Measurements from ENCODE around the gene KIF19. TPM values are rescaled to one million over a fixed set of nuclear protein-coding genes. Genes with fewer than 3 reads are reported as not detected.
A peak's percentile ranks its signal among the peaks of the same experiment; 100 is the strongest.

Gene KIF19
- total RNA-seq, 1 donor from 2014 or later: 0.30 TPM

GRCh38 chr17:74356646-74357465, 30.8 kb downstream of the KIF19 start:
- ATAC-seq: peak; percentile 49
- DNase-seq: no peak
- intact Hi-C loops (cut with micrococcal nuclease): loop anchor here (10.0 kb wide), 1 partner anchor 52 kb away; no protein-coding TSS in a partner anchor

- DNase-seq: no peak
- ATAC-seq: no peak
- intact Hi-C loops (cut with micrococcal nuclease): loop anchor here (10.0 kb wide), 1 partner anchor 53 kb away; no protein-coding TSS in a partner anchor
Measured at GRCh38 chr17:74357466-74357809, 31.4 kb downstream of the KIF19 start.

GRCh38 chr17:74358697-74359096, 32.7 kb downstream of the KIF19 start:
- DNase-seq (no peak), ATAC-seq (no peak)
- intact Hi-C loops (cut with micrococcal nuclease): loop anchor here (10.0 kb wide), 1 partner anchor 54 kb away; no protein-coding TSS in a partner anchor

GRCh38 chr17:74359916-74360315, 33.9 kb downstream of the KIF19 start:
- DNase-seq: no peak
- intact Hi-C loops (cut with micrococcal nuclease): loop anchor here (10.0 kb wide), 1 partner anchor 55 kb away; no protein-coding TSS in a partner anchor
- ATAC-seq: no peak

GRCh38 chr17:74360899-74361229, 34.8 kb downstream of the KIF19 start:
- ATAC-seq (no peak), DNase-seq (no peak)
- intact Hi-C loops (cut with micrococcal nuclease): no loop called here

GRCh38 chr17:74361230-74362068, 35.4 kb downstream of the KIF19 start, which contains the start of gene BTBD17:
TSS of gene BTBD17 (minus strand) at chr17:74361868. CDS start at chr17:74361819, 49 bp downstream.
- peak; percentile 80 for DNase-seq
- intact Hi-C loops (cut with micrococcal nuclease): no loop called here
- ATAC-seq: peak; percentile 86

GRCh38 chr17:74362069-74362405, 36.0 kb downstream of the KIF19 start:
- DNase-seq (no peak), ATAC-seq (no peak)
- intact Hi-C loops (cut with micrococcal nuclease): no loop called here

GRCh38 chr17:74362810-74363498, 36.9 kb downstream of the KIF19 start:
- intact Hi-C loops (cut with micrococcal nuclease): no loop called here
- ATAC-seq (no peak), DNase-seq (no peak)

GRCh38 chr17:74367206-74367605, 41.2 kb downstream of the KIF19 start, which contains the start of gene GPR142:
TSS of gene GPR142 (plus strand) at chr17:74367506. CDS start at chr17:74369541, 2,035 bp downstream.
- no peak for DNase-seq
- no peak for ATAC-seq
- intact Hi-C loops (cut with micrococcal nuclease): no loop called here

GRCh38 chr17:74368341-74369081, 42.5 kb downstream of the KIF19 start:
- intact Hi-C loops (cut with micrococcal nuclease): no loop called here
- DNase-seq: peak; percentile 84
- peak; percentile 88 for ATAC-seq

- DNase-seq: peak; percentile 65
- peak; percentile 47 for ATAC-seq
- intact Hi-C loops (cut with micrococcal nuclease): no loop called here
Measured at GRCh38 chr17:74369221-74369620, 43.2 kb downstream of the KIF19 start.

GRCh38 chr17:74369665-74370490, 43.9 kb downstream of the KIF19 start:
- intact Hi-C loops (cut with micrococcal nuclease): no loop called here
- no peak for DNase-seq
- no peak for ATAC-seq

GRCh38 chr17:74371653-74372147, 45.7 kb downstream of the KIF19 start:
- no peak for DNase-seq
- ATAC-seq: no peak
- intact Hi-C loops (cut with micrococcal nuclease): no loop called here

GRCh38 chr17:74372426-74372825, 46.4 kb downstream of the KIF19 start:
- intact Hi-C loops (cut with micrococcal nuclease): no loop called here
- no peak for ATAC-seq
- DNase-seq: no peak

GRCh38 chr17:74373838-74374606, 48.0 kb downstream of the KIF19 start:
- intact Hi-C loops (cut with micrococcal nuclease): no loop called here
- ATAC-seq: peak; percentile 67
- DNase-seq: no peak

GRCh38 chr17:74374858-74375257, 48.8 kb downstream of the KIF19 start:
- ATAC-seq: no peak
- DNase-seq: no peak
- intact Hi-C loops (cut with micrococcal nuclease): no loop called here

GRCh38 chr17:74379495-74380085, 53.6 kb downstream of the KIF19 start:
- DNase-seq: peak; percentile 96
- intact Hi-C loops (cut with micrococcal nuclease): loop anchor here (1.0 kb wide), 1 partner anchor 79 kb away; no protein-coding TSS in a partner anchor
- ATAC-seq: peak; percentile 96

All from left ventricle myocardium superior (tissue), 1 donor.